Spinal cord (tissue), 10 donors: ENCODE results near the gene SH3GL3. TPM values are rescaled to one million over a fixed set of nuclear protein-coding genes. Genes with fewer than 3 reads are reported as not detected.

Source experiments
- DNase-seq, 6 donors: peaks; one replicate each; pipeline versions ENCODE4 v3.0.0 to v3.0.0-alpha.2; 2013 to 2015; ENCODE audit warnings: low spot score in 6 of 6, low read depth in 4 of 6
- H3K27ac ChIP-seq: one replicate; pipeline ENCODE4 v1.5.1; 2013; ENCODE audit warnings: low read depth, low read length, control low read depth
- H3K27me3 ChIP-seq: one replicate; pipeline ENCODE4 v1.6.1; 2013; ENCODE audit warnings: low read length; ENCODE audit not compliant: control insufficient read depth, insufficient read depth
- H3K36me3 ChIP-seq: one replicate; pipeline ENCODE4 v1.6.1; 2013; ENCODE audit warnings: low read length; ENCODE audit not compliant: control insufficient read depth, insufficient read depth
- H3K4me1 ChIP-seq: one replicate; pipeline ENCODE4 v1.6.1; 2013; ENCODE audit warnings: low read length; ENCODE audit not compliant: control insufficient read depth, insufficient read depth
- H3K4me3 ChIP-seq: one replicate; pipeline ENCODE4 v1.5.1; 2013; ENCODE audit warnings: low read depth, low read length, control low read depth
- H3K9me3 ChIP-seq: one replicate; pipeline ENCODE4 v1.6.1; 2013; ENCODE audit warnings: low read length; ENCODE audit not compliant: control insufficient read depth, insufficient read depth
- WGBS: methylation state at CpG from one replicate; pipeline ENCODE4 v1.1.5; 2013; ENCODE audit warnings: missing lambda C conversion rate; ENCODE audit not compliant: insufficient coverage; 5-methylcytosine and 5-hydroxymethylcytosine counted together
- polyA plus RNA-seq, 2 donors: library from polyadenylated mRNA; unstranded; fragments of 120-200 nt; gene quantifications; one replicate each; pipeline ENCODE4 v1.2.1, GENCODE V29; 2013; ENCODE audit not compliant: insufficient read length in 2 of 2
- total RNA-seq, 2 donors: library from RNA; depleted of rRNA in 1 of 2; stranded (reverse); fragments of 120-200 nt in 1 of 2; fragments of >200 nt in 1 of 2; gene quantifications; one replicate each; pipeline versions ENCODE4 v1.2.3 to v1.2.4, GENCODE V29; 2013 to 2014
- donor health status: healthy.

SH3GL3 gene
- total and polyA plus RNA-seq, 4 donors: 46.6 to 105 (median 89.5) TPM

- Histone ChIP-seq H3K4me3 (no peak overlapping the region), H3K27ac (no peak overlapping the region), H3K9me3 (no peaks in the 10 kb centered on the region), H3K27me3 (no peaks in the 10 kb centered on the region), H3K4me1 (no peaks in the 10 kb centered on the region), H3K36me3 (no peaks in the 10 kb centered on the region)
- no peak for DNase-seq
- WGBS: 80% methylated on average over 1 of the region's 5 CpGs
Observed at GRCh38 chr15:83554558-83554957, 107.4 kb downstream of the SH3GL3 start.

GRCh38 chr15:83555383-83555782 lies 108.2 kb downstream of the SH3GL3 start:
- Histone ChIP-seq H3K9me3 (no peaks in the 10 kb centered on the region), H3K36me3 (no peaks in the 10 kb centered on the region), H3K4me1 (peaks cover 2% of the 10 kb centered on the region), H3K4me3 (no peak overlapping the region), H3K27me3 (no peaks in the 10 kb centered on the region), H3K27ac (no peak overlapping the region)
- no CpG with 5 or more reads among the region's 2 CpGs for WGBS
- no peak for DNase-seq

GRCh38 chr15:83556068-83556467 lies 108.9 kb downstream of the SH3GL3 start:
- Histone ChIP-seq H3K4me3 (no peak overlapping the region), H3K36me3 (no peaks in the 10 kb centered on the region), H3K4me1 (peaks cover 2% of the 10 kb centered on the region), H3K27ac (no peak overlapping the region), H3K27me3 (no peaks in the 10 kb centered on the region), H3K9me3 (no peaks in the 10 kb centered on the region)
- DNase-seq: no peak
- 80% methylated on average over 1 of the region's 3 CpGs for WGBS

- H3K4me3 ChIP-seq: no peak overlapping the region
- H3K36me3 ChIP-seq: no peaks in the 10 kb centered on the region
- H3K9me3 ChIP-seq: no peaks in the 10 kb centered on the region
- H3K4me1 ChIP-seq: peaks cover 2% of the 10 kb centered on the region
- no peak for DNase-seq
- no peaks in the 10 kb centered on the region for H3K27me3 ChIP-seq
- 95% methylated on average over 5 of the region's 7 CpGs for WGBS
- no peak overlapping the region for H3K27ac ChIP-seq
Observed at GRCh38 chr15:83556754-83557153, 109.6 kb downstream of the SH3GL3 start.

GRCh38 chr15:83558146-83558545 lies 111.0 kb downstream of the SH3GL3 start:
- Histone ChIP-seq H3K27me3 (no peaks in the 10 kb centered on the region), H3K9me3 (no peaks in the 10 kb centered on the region), H3K27ac (no peak overlapping the region), H3K36me3 (no peaks in the 10 kb centered on the region), H3K4me1 (peaks cover 2% of the 10 kb centered on the region), H3K4me3 (no peak overlapping the region)
- no peak for DNase-seq
- no CpG with 5 or more reads among the region's 5 CpGs for WGBS

- 0% methylated on average over 3 of the region's 7 CpGs for WGBS
- Histone ChIP-seq H3K9me3 (no peaks in the 10 kb centered on the region), H3K36me3 (no peaks in the 10 kb centered on the region), H3K4me1 (peaks cover 2% of the 10 kb centered on the region), H3K27me3 (no peaks in the 10 kb centered on the region), H3K27ac (no peak overlapping the region), H3K4me3 (no peak overlapping the region)
- peak; percentile 30 to 89 (median 52) for DNase-seq
Observed at GRCh38 chr15:83559310-83559966, 112.3 kb downstream of the SH3GL3 start.

- Histone ChIP-seq H3K27ac (no peak overlapping the region), H3K36me3 (no peaks in the 10 kb centered on the region)
Observed at GRCh38 chr15:83561661-83562060, 114.5 kb downstream of the SH3GL3 start.

GRCh38 chr15:83565138-83565537 lies 118.0 kb downstream of the SH3GL3 start:
- 100% methylated on average over 1 of the region's 3 CpGs for WGBS
- Histone ChIP-seq H3K9me3 (no peaks in the 10 kb centered on the region), H3K27me3 (no peaks in the 10 kb centered on the region), H3K4me3 (no peak overlapping the region), H3K27ac (no peak overlapping the region), H3K36me3 (no peaks in the 10 kb centered on the region), H3K4me1 (peaks cover under 1% of the 10 kb centered on the region)
- no peak for DNase-seq

More at GRCh38 chr15:83561661-83562060, 114.5 kb downstream of the SH3GL3 start:
- H3K4me1 ChIP-seq: peaks cover 2% of the 10 kb centered on the region
- H3K4me3 ChIP-seq: no peak overlapping the region
- no peaks in the 10 kb centered on the region for H3K27me3 ChIP-seq
- no peak for DNase-seq
- no peaks in the 10 kb centered on the region for H3K9me3 ChIP-seq

- DNase-seq: peak in 5 of 6 donors; percentile 31 to 88 (median 48)
- no peaks in the 10 kb centered on the region for H3K9me3 ChIP-seq
- H3K4me1 ChIP-seq: no peaks in the 10 kb centered on the region
- no peak overlapping the region for H3K27ac ChIP-seq
- H3K27me3 ChIP-seq: no peaks in the 10 kb centered on the region
- no CpG with 5 or more reads among the region's 4 CpGs for WGBS
- H3K4me3 ChIP-seq: no peak overlapping the region
- no peaks in the 10 kb centered on the region for H3K36me3 ChIP-seq
Observed at GRCh38 chr15:83565553-83566159, 118.5 kb downstream of the SH3GL3 start.

- Histone ChIP-seq H3K36me3 (no peaks in the 10 kb centered on the region), H3K4me3 (no peak overlapping the region), H3K4me1 (peaks cover 4% of the 10 kb centered on the region), H3K9me3 (no peaks in the 10 kb centered on the region), H3K27ac (no peak overlapping the region), H3K27me3 (no peaks in the 10 kb centered on the region)
- WGBS: 80% methylated on average over 2 of the region's 2 CpGs
- DNase-seq: no peak
Observed at GRCh38 chr15:83567318-83567717, 120.2 kb downstream of the SH3GL3 start.
